COLO668 (cell line): ENCODE measurements around the gene ZC3H13.
"Not testable (repeated sequence)": the region's sequence is repeated elsewhere in the genome, so short reads cannot be mapped to it uniquely, and the experiment has no call there.

Experiments
- DNase-seq: peaks from one replicate; lab custom pipeline; 2025; ENCODE audit not compliant: unreplicated experiment; lab: John Stamatoyannopoulos, UW

ZC3H13 gene

GRCh38 chr13:46015366-46015765, 37.2 kb downstream of the ZC3H13 start:
- DNase-seq, result no peak

GRCh38 chr13:46012404-46012803, 40.1 kb downstream of the ZC3H13 start:
- DNase-seq, result no peak

GRCh38 chr13:46010148-46010547, 42.4 kb downstream of the ZC3H13 start:
- DNase-seq, result no peak

GRCh38 chr13:46008631-46009030, 43.9 kb downstream of the ZC3H13 start:
- no peak for DNase-seq

- DNase-seq, result no peak
Measured at GRCh38 chr13:46006688-46007452, 45.7 kb downstream of the ZC3H13 start.

GRCh38 chr13:46004491-46004890, 48.1 kb downstream of the ZC3H13 start:
- DNase-seq, result no peak

GRCh38 chr13:45996631-45997030, 55.9 kb downstream of the ZC3H13 start:
- DNase-seq, result no peak

- no peak for DNase-seq
Measured at GRCh38 chr13:45995245-45995644, 57.3 kb downstream of the ZC3H13 start.

GRCh38 chr13:45994752-45995151, 57.8 kb downstream of the ZC3H13 start:
- no peak for DNase-seq

- DNase-seq, result no peak
Measured at GRCh38 chr13:45989607-45990006, 62.9 kb downstream of the ZC3H13 start.

GRCh38 chr13:45981127-45981526, 71.4 kb downstream of the ZC3H13 start:
- DNase-seq, result not testable (repeated sequence)

GRCh38 chr13:45975337-45975736, 77.2 kb downstream of the ZC3H13 start:
- no peak for DNase-seq

GRCh38 chr13:45974500-45974899, 78.0 kb downstream of the ZC3H13 start:
- DNase-seq, result no peak

GRCh38 chr13:45967589-45967988, 85.0 kb downstream of the ZC3H13 start:
- DNase-seq, result no peak

GRCh38 chr13:45966715-45967114, 85.8 kb downstream of the ZC3H13 start:
- no peak for DNase-seq

- no peak for DNase-seq
Measured at GRCh38 chr13:45961468-45961867, 91.1 kb downstream of the ZC3H13 start.

GRCh38 chr13:45954836-45955800, 97.4 kb downstream of the ZC3H13 start:
- no peak for DNase-seq

- DNase-seq, result no peak
Measured at GRCh38 chr13:45953082-45953481, 99.5 kb downstream of the ZC3H13 start.

GRCh38 chr13:45951724-45952123, 100.8 kb downstream of the ZC3H13 start:
- no peak for DNase-seq

GRCh38 chr13:45951166-45951565, 101.4 kb downstream of the ZC3H13 start:
- DNase-seq, result no peak

GRCh38 chr13:45950386-45951000, 102.1 kb downstream of the ZC3H13 start:
- DNase-seq, result no peak

- no peak for DNase-seq
Measured at GRCh38 chr13:45949161-45949560, 103.4 kb downstream of the ZC3H13 start.
